ENCODE results near the gene GPX4.

The GPX4 gene

GRCh38 chr19:1150333-1151036, 46.7 kb downstream of the GPX4 start:
- DNase-seq (ENCODE audit: low read depth), result no peak

GRCh38 chr19:1151037-1151724, 47.4 kb downstream of the GPX4 start:
- no peak for DNase-seq (ENCODE audit: low read depth)

GRCh38 chr19:1151917-1152587, 48.3 kb downstream of the GPX4 start:
- DNase-seq (ENCODE audit: low read depth), result no peak

GRCh38 chr19:1153891-1154730, 50.3 kb downstream of the GPX4 start:
- DNase-seq (ENCODE audit: low read depth), result no peak

GRCh38 chr19:1154731-1155351, 51.0 kb downstream of the GPX4 start:
- no peak for DNase-seq (ENCODE audit: low read depth)

GRCh38 chr19:1155352-1156304, 51.8 kb downstream of the GPX4 start:
- no peak for DNase-seq (ENCODE audit: low read depth)

All from stimulated activated CD4-positive, alpha-beta T cell treated with anti-CD3 and anti-CD28 coated beads, Interleukin-2, amount 100 ng/mL, for 4 hours (primary cell).